Measurements from ENCODE around the gene CPLANE2. TPM values are rescaled to one million over a fixed set of nuclear protein-coding genes. Genes with fewer than 3 reads are reported as not detected.

The CPLANE2 gene
- total RNA-seq, 1 experiment from 2014 or later = 6.3 TPM

- no peaks in the 10 kb centered on the region; a peak in 2 of 5 replicates for H3K9me3 Mint-ChIP-seq
- Histone ChIP-seq H3T11ph (ENCODE audit: low read length) (no peak overlapping the region), H3K79me1 (ENCODE audit: insufficient read depth, low read depth, low read length, poor library complexity, severe bottlenecking) (no peaks in the 10 kb centered on the region), H3K9ac (ENCODE audit: extremely low read depth, insufficient read length, low read length) (no peak overlapping the region), H4K8ac (replicated peaks; ENCODE audit: insufficient read length, low read depth, low read length) (no peak overlapping the region), H2BK20ac (ENCODE audit: low read depth, low read length, poor library complexity, severe bottlenecking) (no peak overlapping the region), H2BK5ac (ENCODE audit: insufficient read length, low read length) (no peak overlapping the region), H4K5ac (ENCODE audit: insufficient read length, low read depth, low read length) (no peak overlapping the region), H3K14ac (ENCODE audit: insufficient read depth, low read length) (no peak overlapping the region), H2BK15ac (ENCODE audit: low read depth, low read length) (no peak overlapping the region), H3K18ac (ENCODE audit: insufficient read length, low read depth, low read length) (no peak overlapping the region), H2BK12ac (ENCODE audit: insufficient read length, low read depth, low read length) (no peak overlapping the region), H2AFZ (ENCODE audit: low read length) (no peak overlapping the region), H3K23me2 (ENCODE audit: insufficient read length, low read depth, low read length, poor library complexity, severe bottlenecking) (peaks cover 6% of the 10 kb centered on the region), H3K79me2 (ENCODE audit: insufficient read depth, low read length) (no peaks in the 10 kb centered on the region), H3K4me1 (ENCODE audit: insufficient read depth, low read length) (0 out of 2 replicates have a peak, but pooled peaks cover 5% of the 10 kb centered on the region), H4K20me1 (ENCODE audit: control insufficient read depth, insufficient read depth, insufficient read length) (no peaks in the 10 kb centered on the region), H3K23ac (ENCODE audit: insufficient read length, low read depth, low read length) (no peak overlapping the region), H3K27ac (ENCODE audit: insufficient read length, low read depth, low read length) (no peak overlapping the region), H2AK5ac (ENCODE audit: insufficient read length, low read length) (no peak overlapping the region), H2BK120ac (ENCODE audit: low read depth, low read length, poor library complexity, severe bottlenecking) (no peak overlapping the region), H3K27me3 (ENCODE audit: insufficient read depth, low read length) (no peaks in the 10 kb centered on the region), H3K4ac (ENCODE audit: low read depth, low read length) (no peak overlapping the region), H3K9me3 (ENCODE audit: control insufficient read depth, low read depth, low read length) (no peaks in the 10 kb centered on the region), H3K4me2 (ENCODE audit: insufficient read depth, insufficient read length, low read length) (no peak overlapping the region), H3K56ac (ENCODE audit: insufficient read length, low read depth, low read length) (no peak overlapping the region), H4K91ac (ENCODE audit: insufficient read length, low read depth, low read length) (no peak overlapping the region)
- H3K4me1 Mint-ChIP-seq = peaks cover 10 to 21% of the 10 kb centered on the region in 2 experiments
- H3K27ac Mint-ChIP-seq = peak overlapping the region in 1 of 3 experiments; percentile 62; a peak in 1 of 7 replicates
- no CpG with 5 or more reads among the region's 2 CpGs for WGBS (ENCODE audit: extremely low coverage, insufficient read length, low lambda C conversion rate)
- DNase-seq = no peak
- H3K4me3 Mint-ChIP-seq = no peak overlapping the region
- no peak for TF ChIP-seq CTCF (conservative IDR thresholded peaks at IDR 0.05)
- H3K36me3 Mint-ChIP-seq (ENCODE audit: insufficient read depth in 1 of 3, low read depth in 3 of 3) = no peaks in the 10 kb centered on the region
- peaks cover 4% of the 10 kb centered on the region; the same call in 1 of the 2 replicates for H3K27me3 Mint-ChIP-seq (ENCODE audit: low read depth)
Measured at GRCh38 chr1:16239972-16240491, 3.0 kb upstream of the CPLANE2 start.

All from H9 (cell line).